ENCODE measurements around the gene TPPP2.

GRCh38 chr14:20989471-20989786, 40.6 kb upstream of the TPPP2 start:
- TF ChIP-seq CTCF (IDR thresholded peaks at IDR 0.05) = no peak
- TF ChIP-seq POLR2A (IDR thresholded peaks at IDR 0.05) = no peak
